Measurements from ENCODE around the gene FARS2. TPM values are rescaled to one million over a fixed set of nuclear protein-coding genes. Genes with fewer than 3 reads are reported as not detected.

Gene FARS2
- total RNA-seq, 3 donors from 2014 or later = 12.0 to 29.6 (median 24.3) TPM

- Histone ChIP-seq H3K4me3 (no peak overlapping the region), H3K27ac (no peak overlapping the region), H3K4me1 (no peaks in the 10 kb centered on the region), H3K27me3 (no peaks in the 10 kb centered on the region), H3K9me3 (no peaks in the 10 kb centered on the region), H3K36me3 (no peaks in the 10 kb centered on the region)
- no peak for DNase-seq (ENCODE audit: low spot score in 2 of 2)
- intact Hi-C loops (cut with DNase I; ENCODE audit: low total_unique reads) = no loop called here
- TF ChIP-seq CTCF (IDR thresholded peaks at IDR 0.05) = no peak
- no peak for TF ChIP-seq POLR2A (IDR thresholded peaks at IDR 0.05)
- no peak for TF ChIP-seq POLR2AphosphoS5 (IDR thresholded peaks at IDR 0.05)
These were observed 423.2 kb downstream of the FARS2 start for GRCh38 chr6:5684320-5685053.

GRCh38 chr6:5693225-5694145 lies 432.2 kb downstream of the FARS2 start:
- TF ChIP-seq POLR2AphosphoS5 (IDR thresholded peaks at IDR 0.05) (no peak), CTCF (IDR thresholded peaks at IDR 0.05) (no peak)
- DNase-seq (ENCODE audit: low spot score in 2 of 2) = no peak
- no peaks in the 10 kb centered on the region for H3K4me1 ChIP-seq
- no peak overlapping the region for H3K4me3 ChIP-seq
- H3K27ac ChIP-seq = no peak overlapping the region
- peaks cover 0 to 5% of the 10 kb centered on the region in 2 donors for H3K9me3 ChIP-seq
- intact Hi-C loops (cut with DNase I; ENCODE audit: low total_unique reads) = no loop called here
- H3K36me3 ChIP-seq = no peaks in the 10 kb centered on the region
- H3K27me3 ChIP-seq = no peaks in the 10 kb centered on the region

GRCh38 chr6:5695260-5696245 lies 434.2 kb downstream of the FARS2 start:
- Histone ChIP-seq H3K36me3 (no peaks in the 10 kb centered on the region), H3K4me1 (no peaks in the 10 kb centered on the region), H3K27ac (no peak overlapping the region), H3K27me3 (no peaks in the 10 kb centered on the region), H3K9me3 (peaks cover 0 to 5% of the 10 kb centered on the region in 2 donors), H3K4me3 (no peak overlapping the region)
- intact Hi-C loops (cut with DNase I; ENCODE audit: low total_unique reads) = no loop called here
- no peak for DNase-seq (ENCODE audit: low spot score in 2 of 2)
- TF ChIP-seq POLR2AphosphoS5 (IDR thresholded peaks at IDR 0.05) (no peak), CTCF (IDR thresholded peaks at IDR 0.05) (no peak), POLR2A (IDR thresholded peaks at IDR 0.05) (no peak)

- Histone ChIP-seq H3K4me1 (no peaks in the 10 kb centered on the region), H3K27me3 (no peaks in the 10 kb centered on the region), H3K9me3 (no peaks in the 10 kb centered on the region), H3K27ac (no peak overlapping the region), H3K4me3 (no peak overlapping the region), H3K36me3 (no peaks in the 10 kb centered on the region)
- no peak for DNase-seq (ENCODE audit: low spot score in 2 of 2)
- intact Hi-C loops (cut with DNase I; ENCODE audit: low total_unique reads) = no loop called here
- no peak for TF ChIP-seq POLR2AphosphoS5 (IDR thresholded peaks at IDR 0.05)
- TF ChIP-seq CTCF (IDR thresholded peaks at IDR 0.05) = no peak
- no peak for TF ChIP-seq POLR2A (IDR thresholded peaks at IDR 0.05)
These were observed 436.2 kb downstream of the FARS2 start for GRCh38 chr6:5697508-5697907.
